ENCODE data around the gene BUB3. TPM values are rescaled to one million over a fixed set of nuclear protein-coding genes. Genes with fewer than 3 reads are reported as not detected.
A peak's percentile ranks its signal among the peaks of the same experiment; 100 is the strongest.

BUB3 gene
- total RNA-seq, 1 donor from 2014 or later = 93.2 TPM

DNA sequence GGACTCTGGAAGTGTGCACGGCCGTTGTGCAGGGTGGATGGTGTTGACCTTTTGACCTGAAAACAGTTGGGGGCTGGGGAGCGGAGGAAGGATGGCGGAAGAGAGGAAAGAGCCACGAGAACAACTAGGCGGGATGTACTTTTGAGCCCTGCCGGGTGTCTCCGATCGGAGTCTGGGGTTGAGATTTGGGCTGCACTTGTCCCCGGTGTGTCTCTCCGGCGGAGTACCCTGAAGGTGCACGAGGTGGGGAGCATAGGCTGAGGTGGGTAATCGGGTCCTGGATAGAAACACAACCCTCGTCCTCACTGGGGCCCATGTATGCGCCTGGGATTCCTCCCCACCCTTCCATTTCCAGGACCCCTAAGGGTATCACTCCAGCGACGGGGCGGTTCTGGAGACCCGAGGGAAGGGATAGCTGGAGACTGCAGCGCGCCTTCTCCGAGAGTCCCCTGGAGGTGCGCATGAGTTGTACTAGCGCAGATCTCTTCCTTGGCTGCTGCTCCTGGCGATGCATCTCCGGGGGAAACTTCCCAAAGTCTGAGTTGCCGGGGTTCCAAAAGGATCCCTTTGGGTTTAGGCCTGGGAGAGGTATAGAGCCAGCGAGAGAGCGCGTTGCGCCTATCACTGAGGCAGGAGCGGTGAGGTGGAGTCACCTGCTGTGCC, 10.9 kb upstream of the BUB3 start:
- H3K4me3 Mint-ChIP-seq (ENCODE audit: low read depth) = no peak overlapping the region
- H3K4me1 Mint-ChIP-seq (ENCODE audit: low read depth) = peaks cover 20% of the 10 kb centered on the region
- H3K9me3 Mint-ChIP-seq (ENCODE audit: low read depth) = no peaks in the 10 kb centered on the region
- TF ChIP-seq, protein P1, sequence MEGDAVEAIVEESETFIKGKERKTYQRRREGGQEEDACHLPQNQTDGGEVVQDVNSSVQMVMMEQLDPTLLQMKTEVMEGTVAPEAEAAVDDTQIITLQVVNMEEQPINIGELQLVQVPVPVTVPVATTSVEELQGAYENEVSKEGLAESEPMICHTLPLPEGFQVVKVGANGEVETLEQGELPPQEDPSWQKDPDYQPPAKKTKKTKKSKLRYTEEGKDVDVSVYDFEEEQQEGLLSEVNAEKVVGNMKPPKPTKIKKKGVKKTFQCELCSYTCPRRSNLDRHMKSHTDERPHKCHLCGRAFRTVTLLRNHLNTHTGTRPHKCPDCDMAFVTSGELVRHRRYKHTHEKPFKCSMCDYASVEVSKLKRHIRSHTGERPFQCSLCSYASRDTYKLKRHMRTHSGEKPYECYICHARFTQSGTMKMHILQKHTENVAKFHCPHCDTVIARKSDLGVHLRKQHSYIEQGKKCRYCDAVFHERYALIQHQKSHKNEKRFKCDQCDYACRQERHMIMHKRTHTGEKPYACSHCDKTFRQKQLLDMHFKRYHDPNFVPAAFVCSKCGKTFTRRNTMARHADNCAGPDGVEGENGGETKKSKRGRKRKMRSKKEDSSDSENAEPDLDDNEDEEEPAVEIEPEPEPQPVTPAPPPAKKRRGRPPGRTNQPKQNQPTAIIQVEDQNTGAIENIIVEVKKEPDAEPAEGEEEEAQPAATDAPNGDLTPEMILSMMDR (IDR thresholded peaks at IDR 0.05; ENCODE audit: unreplicated experiment) = no peak
- H3K36me3 Mint-ChIP-seq (ENCODE audit: insufficient read depth) = no peaks in the 10 kb centered on the region
- H3K27ac Mint-ChIP-seq = no peak overlapping the region
- H3K27me3 Mint-ChIP-seq = peaks cover 89% of the 10 kb centered on the region
- DNase-seq (ENCODE audit: low spot score, unreplicated experiment) = no peak

DNA sequence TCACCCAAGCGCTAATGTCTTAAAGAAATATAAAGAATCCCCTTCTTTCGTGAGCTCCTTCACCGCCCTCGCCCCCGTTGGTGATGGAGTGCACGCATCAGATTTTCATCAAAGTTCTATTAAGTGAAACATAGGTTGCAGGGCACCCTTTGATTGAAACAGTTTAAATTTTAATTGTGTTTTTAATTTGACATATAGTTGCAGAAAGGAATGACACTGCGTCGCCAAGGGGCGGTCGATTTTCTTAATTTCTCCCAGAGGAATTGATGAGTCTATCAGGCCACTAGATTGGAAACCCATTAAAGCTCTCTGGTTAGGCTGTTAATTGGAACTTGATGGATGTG, 10.4 kb upstream of the BUB3 start:
- Mint-ChIP-seq H3K9me3 (ENCODE audit: low read depth) (no peaks in the 10 kb centered on the region), H3K36me3 (ENCODE audit: insufficient read depth) (no peaks in the 10 kb centered on the region), H3K27me3 (peaks cover 85% of the 10 kb centered on the region), H3K4me3 (ENCODE audit: low read depth) (no peak overlapping the region), H3K27ac (no peak overlapping the region), H3K4me1 (ENCODE audit: low read depth) (peaks cover 21% of the 10 kb centered on the region)
- TF ChIP-seq, protein P1 (IDR thresholded peaks at IDR 0.05; ENCODE audit: unreplicated experiment) = no peak
- DNase-seq (ENCODE audit: low spot score, unreplicated experiment) = no peak

DNA sequence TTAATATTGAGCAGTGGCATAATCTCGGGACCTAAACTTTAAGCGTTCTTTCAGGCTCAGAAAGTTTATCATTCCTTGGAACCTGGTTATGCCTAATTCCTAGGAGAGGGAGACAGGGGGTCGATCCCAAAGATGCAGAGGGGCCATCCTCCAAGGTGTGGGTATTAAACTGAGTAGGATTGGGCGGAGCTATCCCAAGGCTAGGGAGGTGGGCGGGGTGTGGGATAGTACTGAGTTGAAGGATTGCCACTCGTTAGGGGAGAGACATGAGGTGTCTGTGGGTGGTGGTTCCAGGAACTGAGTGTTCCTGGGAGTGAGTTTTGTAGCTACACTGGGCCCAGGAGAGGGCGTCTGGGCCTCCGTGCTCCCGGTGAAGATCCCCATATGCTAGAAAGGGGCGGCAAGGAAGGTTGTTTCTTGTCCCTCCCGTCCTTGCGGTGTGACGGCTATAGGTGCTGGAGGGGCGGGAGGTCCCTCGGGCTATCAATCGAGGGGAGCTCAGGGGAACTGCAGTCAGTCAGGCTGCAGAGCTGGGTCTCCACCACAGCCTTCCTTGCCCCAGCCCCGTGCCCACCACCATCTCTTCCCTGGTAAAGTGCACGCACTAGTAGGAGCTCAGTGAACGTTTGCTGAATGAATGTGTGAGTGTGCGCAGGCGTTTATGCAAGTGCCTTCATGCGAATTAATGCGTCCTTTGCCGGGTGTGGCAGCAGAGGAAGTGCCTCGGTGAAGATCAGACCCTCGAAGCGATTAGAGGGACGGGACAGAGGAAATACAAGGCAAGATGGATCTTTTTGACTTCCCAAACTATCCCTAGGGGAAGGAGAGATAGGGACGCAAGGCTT, 9.3 kb upstream of the BUB3 start:
- no peak for DNase-seq (ENCODE audit: low spot score, unreplicated experiment)
- H3K4me1 Mint-ChIP-seq (ENCODE audit: low read depth) = peaks cover 14% of the 10 kb centered on the region
- no peak overlapping the region for H3K4me3 Mint-ChIP-seq (ENCODE audit: low read depth)

DNA sequence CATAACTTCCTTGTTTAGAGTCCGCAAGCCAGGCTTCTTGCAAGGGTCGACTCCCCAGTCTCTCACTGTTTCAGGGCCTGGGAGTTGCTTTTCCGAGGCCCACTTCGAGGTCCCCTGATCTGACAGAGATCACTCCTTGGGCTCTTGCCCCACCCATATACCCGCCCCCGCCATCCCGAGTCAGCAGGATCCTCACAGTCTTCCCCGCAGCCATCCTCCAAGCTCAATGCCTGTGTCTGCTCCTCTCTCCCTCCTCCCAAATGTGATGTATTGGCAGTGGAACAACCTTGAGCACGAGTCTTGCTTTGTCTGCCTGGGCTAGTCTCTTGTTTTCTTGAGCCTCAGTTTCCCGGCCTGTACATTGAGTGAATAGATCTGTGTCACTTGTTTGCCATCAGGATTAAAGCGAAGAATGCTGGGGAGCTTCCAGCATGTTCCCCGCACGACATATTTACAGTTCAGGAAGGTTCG, 8.6 kb upstream of the BUB3 start:
- H3K27me3 Mint-ChIP-seq = peaks cover 82% of the 10 kb centered on the region
- H3K4me3 Mint-ChIP-seq (ENCODE audit: low read depth) = no peak overlapping the region
- no peak for DNase-seq (ENCODE audit: low spot score, unreplicated experiment)
- no peaks in the 10 kb centered on the region for H3K36me3 Mint-ChIP-seq (ENCODE audit: insufficient read depth)
- no peak overlapping the region for H3K27ac Mint-ChIP-seq
- H3K9me3 Mint-ChIP-seq (ENCODE audit: low read depth) = no peaks in the 10 kb centered on the region
- TF ChIP-seq, protein P1 (IDR thresholded peaks at IDR 0.05; ENCODE audit: unreplicated experiment) = no peak
- H3K4me1 Mint-ChIP-seq (ENCODE audit: low read depth) = peaks cover 13% of the 10 kb centered on the region

More for the DNA sequence above, 9.3 kb upstream of the BUB3 start:
- H3K27ac Mint-ChIP-seq = no peak overlapping the region
- H3K9me3 Mint-ChIP-seq (ENCODE audit: low read depth) = no peaks in the 10 kb centered on the region
- peaks cover 82% of the 10 kb centered on the region for H3K27me3 Mint-ChIP-seq
- no peaks in the 10 kb centered on the region for H3K36me3 Mint-ChIP-seq (ENCODE audit: insufficient read depth)
- TF ChIP-seq, protein P1 (IDR thresholded peaks at IDR 0.05; ENCODE audit: unreplicated experiment) = no peak

DNA sequence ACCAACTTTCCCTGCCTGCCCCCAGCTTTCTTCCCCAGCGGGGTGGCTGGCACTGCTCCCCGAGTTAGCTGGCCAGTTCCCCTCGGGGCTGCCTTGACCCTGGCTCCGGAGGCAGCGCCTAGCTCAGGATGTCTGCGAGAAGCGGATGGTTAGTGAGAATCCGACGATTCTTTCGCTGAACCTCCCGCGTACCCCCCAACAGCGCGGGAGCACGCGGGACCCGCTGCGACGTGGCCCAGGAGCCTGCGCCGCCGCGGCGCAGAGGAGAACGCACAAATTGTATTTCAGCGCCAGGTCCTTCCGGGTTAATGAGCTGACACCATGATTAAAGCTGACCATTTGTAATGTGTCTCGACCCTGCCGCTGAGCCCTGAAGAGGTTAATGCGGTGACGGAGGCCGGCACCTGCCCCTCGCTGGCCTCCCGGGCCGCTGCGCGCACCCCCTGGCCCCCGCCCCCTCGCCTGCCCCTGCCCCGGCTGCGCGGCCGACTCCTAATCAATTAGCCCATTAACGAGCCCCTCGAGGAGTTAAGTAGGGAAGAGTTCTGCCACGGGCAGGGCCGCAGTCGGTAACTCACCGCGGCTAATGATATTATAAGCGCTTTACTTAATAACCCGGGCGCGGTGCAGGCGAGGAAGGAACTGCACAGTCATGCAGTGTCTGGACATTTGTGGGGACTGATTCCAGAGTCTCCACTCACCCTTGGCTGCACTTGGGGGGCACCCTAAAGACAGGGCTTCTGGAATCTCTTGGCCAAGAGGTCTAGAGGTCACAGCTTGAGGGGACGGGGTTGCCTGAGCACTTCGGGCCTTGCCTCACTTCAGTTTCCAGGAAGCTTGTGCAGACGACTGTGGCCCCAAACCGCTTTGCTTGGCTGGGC, 7.9 kb upstream of the BUB3 start:
- no peaks in the 10 kb centered on the region for H3K36me3 Mint-ChIP-seq (ENCODE audit: insufficient read depth)
- no peak overlapping the region for H3K27ac Mint-ChIP-seq
- no peaks in the 10 kb centered on the region for H3K9me3 Mint-ChIP-seq (ENCODE audit: low read depth)
- TF ChIP-seq, protein P1 (IDR thresholded peaks at IDR 0.05; ENCODE audit: unreplicated experiment) = no peak
- no peak overlapping the region for H3K4me3 Mint-ChIP-seq (ENCODE audit: low read depth)
- H3K4me1 Mint-ChIP-seq (ENCODE audit: low read depth) = peaks cover 14% of the 10 kb centered on the region
- peak; percentile 25 for DNase-seq (ENCODE audit: low spot score, unreplicated experiment)
- peaks cover 82% of the 10 kb centered on the region for H3K27me3 Mint-ChIP-seq

Data from progenitor cell of endocrine pancreas (in vitro differentiated cells).